H1 (cell line): ENCODE data around the gene GJA5. TPM values are rescaled to one million over a fixed set of nuclear protein-coding genes. Genes with fewer than 3 reads are reported as not detected.

ENCODE experiments used
- CTCF ChIA-PET: fragments of 300-600 bp; sonication (Branson Sonifier 250); formaldehyde crosslinking; loops from one replicate; lab custom pipeline; 2021; ENCODE audit not compliant: partially characterized antibody; lab: Charles Lee
- POLR2A ChIA-PET: fragments of 300-600 bp; sonication (Branson Sonifier 250); formaldehyde crosslinking; loops from one replicate; lab custom pipeline; 2021; ENCODE audit warnings: inconsistent platforms; ENCODE audit not compliant: partially characterized antibody; lab: Charles Lee
- DNase-seq, 2 experiments: peaks; one replicate each; pipeline versions ENCODE4 v3.0.0 to v3.0.0-alpha.2; 2010 to 2022; ENCODE audit warnings: low spot score in 2 of 2, low read depth in 1 of 2, mixed read lengths in 1 of 2
- FAIRE-seq: peaks from 2 replicates; lab custom pipeline; 2011; peaks lifted over from hg19 to GRCh38; lab: Jason Lieb, UNC
- H2AFZ ChIP-seq: 2 replicates; pipeline ENCODE4 v1.8.1; 2012; ENCODE audit warnings: low read length, inconsistent platforms
- H2AK5ac ChIP-seq: 2 replicates; pipeline ENCODE4 v1.6.1; 2013; ENCODE audit warnings: low read depth, low read length
- H2BK120ac ChIP-seq: replicated peaks from 2 replicates; pipeline ENCODE3; 2013; ENCODE audit warnings: low read depth, low read length, inconsistent platforms
- H2BK12ac ChIP-seq: 2 replicates; pipeline ENCODE4 v1.6.1; 2013; ENCODE audit warnings: low read depth, low read length
- H2BK15ac ChIP-seq: 2 replicates; pipeline ENCODE4 v1.6.1; 2013; ENCODE audit warnings: low read length
- H2BK20ac ChIP-seq: 2 replicates; pipeline ENCODE4 v1.6.1; 2013; ENCODE audit warnings: low read length
- H2BK5ac ChIP-seq: 2 replicates; pipeline ENCODE4 v1.6.1; 2013; ENCODE audit warnings: low read depth, low read length
- H3K14ac ChIP-seq: 2 replicates; pipeline ENCODE4 v1.6.1; 2013; ENCODE audit warnings: inconsistent platforms; ENCODE audit not compliant: insufficient read length
- H3K18ac ChIP-seq: 2 replicates; pipeline ENCODE4 v1.6.1; 2013; ENCODE audit warnings: low read length; ENCODE audit errors: extremely low read depth
- H3K23ac ChIP-seq: 2 replicates; pipeline ENCODE4 v1.6.1; 2013; ENCODE audit warnings: inconsistent platforms; ENCODE audit not compliant: insufficient read length
- H3K23me2 ChIP-seq: 2 replicates; pipeline ENCODE4 v1.6.1; 2013; ENCODE audit warnings: low read depth, low read length
- H3K27ac ChIP-seq: 2 replicates; pipeline ENCODE4 v1.6.1; 2011; ENCODE audit warnings: low read depth, low read length, inconsistent platforms
- H3K27me3 ChIP-seq, 4 experiments: replicated peaks in 1 of 4; 1 replicate in 1 of 4; 2 replicates in 3 of 4; pipeline versions ENCODE4 v1.6.1 to v1.8.1; 2011 to 2013; ENCODE audit warnings: low read length in 3 of 4, mild to moderate bottlenecking in 3 of 4, inconsistent platforms in 2 of 4, mixed read lengths in 2 of 4, moderate library complexity in 1 of 4; ENCODE audit not compliant: control insufficient read depth in 3 of 4, insufficient read depth in 3 of 4; ENCODE audit errors: extremely low read depth in 1 of 4
- H3K36me3 ChIP-seq, 4 experiments: 2 replicates each; pipeline versions ENCODE4 v1.6.1 to v1.8.1; 2011 to 2013; ENCODE audit warnings: mild to moderate bottlenecking in 4 of 4, low read length in 3 of 4, moderate library complexity in 2 of 4, control low read depth in 1 of 4, inconsistent platforms in 1 of 4; ENCODE audit not compliant: insufficient read depth in 4 of 4, control insufficient read depth in 2 of 4
- H3K4ac ChIP-seq: replicated peaks from 2 replicates; pipeline ENCODE3; 2013; ENCODE audit warnings: low read length, low read depth, mixed read lengths, inconsistent platforms; ENCODE audit not compliant: insufficient read length
- H3K4me1 ChIP-seq, 4 experiments: replicated peaks in 1 of 4; 1 replicate in 1 of 4; 2 replicates in 3 of 4; pipeline versions ENCODE4 v1.6.1 to v1.8.1; 2011 to 2013; ENCODE audit warnings: low read length in 3 of 4, inconsistent platforms in 2 of 4, mixed read lengths in 1 of 4; ENCODE audit not compliant: insufficient read depth in 4 of 4, control insufficient read depth in 3 of 4
- H3K4me2 ChIP-seq, 2 experiments: 2 replicates each; pipeline versions ENCODE4 v1.6.1 to v1.8.1; 2011 to 2013; ENCODE audit warnings: low read depth in 2 of 2, low read length in 2 of 2, control low read depth in 1 of 2, inconsistent platforms in 1 of 2, mild to moderate bottlenecking in 1 of 2; ENCODE audit not compliant: insufficient read depth in 1 of 2
- H3K4me3 ChIP-seq, 4 experiments: fragments of 200-600, 300-600 bp in 1 of 4; sonication (generic), shearing (Covaris generic), sonication (Bioruptor Twin) in 1 of 4; 2 replicates each; pipeline versions ENCODE4 v1.5.1 to v1.8.1; 2011 to 2016; ENCODE audit warnings: low read length in 4 of 4, low read depth in 3 of 4, control low read depth in 2 of 4, inconsistent platforms in 2 of 4, mild to moderate bottlenecking in 2 of 4, mixed read lengths in 1 of 4, moderate library complexity in 1 of 4; ENCODE audit not compliant: insufficient read depth in 2 of 4; ENCODE audit errors: extremely low read depth in 1 of 4
- H3K56ac ChIP-seq: replicated peaks from 2 replicates; pipeline ENCODE3; 2013; ENCODE audit warnings: low read depth, mild to moderate bottlenecking, mixed read lengths, low read length, inconsistent platforms; ENCODE audit not compliant: insufficient read length
- H3K79me1 ChIP-seq: 2 replicates; pipeline ENCODE4 v1.6.1; 2013; ENCODE audit warnings: low read depth, low read length, control low read depth
- H3K79me2 ChIP-seq, 2 experiments: 2 replicates each; pipeline versions ENCODE4 v1.6.1 to v1.8.1; 2012 to 2013; ENCODE audit warnings: low read length in 2 of 2, mild to moderate bottlenecking in 2 of 2, inconsistent platforms in 1 of 2; ENCODE audit not compliant: insufficient read depth in 2 of 2, control insufficient read depth in 1 of 2
- H3K9ac ChIP-seq, 4 experiments: replicated peaks in 1 of 4; 1 replicate in 1 of 4; 2 replicates in 3 of 4; pipeline versions ENCODE4 v1.6.1 to v1.8.1; 2011 to 2013; ENCODE audit warnings: low read depth in 3 of 4, low read length in 3 of 4, control low read depth in 2 of 4, mild to moderate bottlenecking in 2 of 4, moderate library complexity in 2 of 4, inconsistent platforms in 1 of 4; ENCODE audit errors: extremely low read depth in 1 of 4
- H3K9me3 ChIP-seq, 2 experiments: 2 replicates each; pipeline versions ENCODE4 v1.6.1 to v1.8.1; 2012 to 2013; ENCODE audit warnings: mild to moderate bottlenecking in 2 of 2, moderate library complexity in 2 of 2, control low read depth in 1 of 2, inconsistent platforms in 1 of 2, low read depth in 1 of 2, low read length in 1 of 2, mixed read lengths in 1 of 2; ENCODE audit not compliant: insufficient read depth in 2 of 2
- H4K20me1 ChIP-seq, 2 experiments: replicated peaks in 1 of 2; 2 replicates each; pipeline versions ENCODE3 to v1.8.1; 2011 to 2013; ENCODE audit warnings: inconsistent platforms in 2 of 2, low read length in 2 of 2, mild to moderate bottlenecking in 1 of 2; ENCODE audit not compliant: insufficient read depth in 2 of 2, control insufficient read depth in 1 of 2
- H4K5ac ChIP-seq: 2 replicates; pipeline ENCODE4 v1.6.1; 2013; ENCODE audit warnings: low read length, low read depth, mixed read lengths, inconsistent platforms; ENCODE audit not compliant: insufficient read length
- H4K8ac ChIP-seq: 2 replicates; pipeline ENCODE4 v1.8.0; 2013; ENCODE audit warnings: mild to moderate bottlenecking, moderate library complexity, low read length, inconsistent platforms; ENCODE audit not compliant: insufficient read depth; ENCODE audit errors: extremely low read depth
- H4K91ac ChIP-seq: replicated peaks from 2 replicates; pipeline ENCODE3; 2013; ENCODE audit warnings: low read length, mixed read lengths, inconsistent platforms; ENCODE audit not compliant: insufficient read length
- CBX8 ChIP-seq: fragments of 300-800, 300-1000 bp; sonication (generic); IDR thresholded peaks from 2 replicates; pipeline ENCODE4 v1.7.1; 2016; ENCODE audit warnings: low read depth, low read length, borderline replicate concordance
- HDAC6 ChIP-seq: IDR thresholded peaks from one replicate; pipeline ENCODE4 v1.7.1; 2012; ENCODE audit warnings: low read depth, mild to moderate bottlenecking, inconsistent platforms, low read length, moderate library complexity
- POLR2A ChIP-seq, 2 experiments: IDR thresholded peaks; 1 replicate in 1 of 2; 2 replicates in 1 of 2; pipeline ENCODE4 v1.6.1; 2011; ENCODE audit warnings: low read depth in 2 of 2, low read length in 2 of 2, mild to moderate bottlenecking in 2 of 2; ENCODE audit errors: control extremely low read depth in 1 of 2
- SIX5 ChIP-seq: IDR thresholded peaks from 2 replicates; pipeline ENCODE4 v1.6.1; 2011; ENCODE audit warnings: mild to moderate bottlenecking, low read depth, low read length
- WGBS, 2 experiments: shearing (Covaris generic) in 1 of 2; methylation state at CpG; one replicate each; pipeline versions ENCODE4 v1.1.6 to v1.1.7; 2013 to 2015; ENCODE audit warnings: low lambda C conversion rate in 2 of 2, mixed read lengths in 2 of 2, inconsistent platforms in 1 of 2, low coverage in 1 of 2, missing lambda C conversion rate in 1 of 2; ENCODE audit not compliant: insufficient replicate concordance in 2 of 2, insufficient coverage in 1 of 2, insufficient read length in 1 of 2; ENCODE audit errors: extremely low coverage in 1 of 2, missing lambda C conversion rate in 1 of 2; 5-methylcytosine and 5-hydroxymethylcytosine counted together
- polyA plus RNA-seq, 7 experiments: library from polyadenylated mRNA; depleted of rRNA in 3 of 7; stranded (reverse) in 5 of 7; unstranded in 2 of 7; fragments of >200 nt in 5 of 7; fragments of 200-250 nt in 2 of 7; gene quantifications; 1 replicate in 5 of 7; 2 replicates in 1 of 7; 4 replicates in 1 of 7; pipeline versions ENCODE4 v1.2.1 to v1.2.3, GENCODE V29; 2011 to 2013; ENCODE audit warnings: missing spikeins in 2 of 7, mixed read lengths in 2 of 7
- total RNA-seq: library from RNA; stranded (reverse); fragmentation: NEBNext Ultra II Directional; extraction: Animal tissue kit (Norgen Biotek cat#: 25700); gene quantifications from 2 replicates; pipeline ENCODE4 v1.2.1, GENCODE V29; 2021

The GJA5 gene
- total and polyA plus RNA-seq, 2 of the 8 experiments (the other 6 are each of a cell fraction or from before 2014, with no cell fraction given): 1.2 to 2.7 TPM

- H2AK5ac ChIP-seq: no peak overlapping the region
- 93% methylated on average over 4 of the region's 4 CpGs; no CpG with 5 or more reads in 1 of the 2 experiments for WGBS, 2 experiments
- peaks cover 0 to 4% (median 2%) of the 10 kb centered on the region in 4 experiments; a peak in 6 of 7 replicates for H3K4me1 ChIP-seq
- CTCF ChIA-PET: interaction anchor here (8.5 kb wide), 1 partner anchor 170 kb away, joined by 206 read pairs; no protein-coding TSS in a partner anchor
- no peak overlapping the region for H3K4ac ChIP-seq
- H3K18ac ChIP-seq: no peak overlapping the region
- peaks cover 8 to 11% of the 10 kb centered on the region in 2 experiments; a peak in 2 of 4 replicates for H3K9me3 ChIP-seq
- no peak overlapping the region for H3K4me3 ChIP-seq
- no peak overlapping the region for H3K4me2 ChIP-seq
- no peak overlapping the region for H2BK15ac ChIP-seq
- H3K79me2 ChIP-seq: no peaks in the 10 kb centered on the region
- no peak overlapping the region for H3K14ac ChIP-seq
- H3K23me2 ChIP-seq: no peaks in the 10 kb centered on the region
- no peak overlapping the region for H2BK5ac ChIP-seq
- H3K56ac ChIP-seq: no peak overlapping the region
- no peaks in the 10 kb centered on the region for H4K20me1 ChIP-seq
- H3K79me1 ChIP-seq: no peaks in the 10 kb centered on the region
- no peak overlapping the region for H3K9ac ChIP-seq
- no peaks in the 10 kb centered on the region for H3K36me3 ChIP-seq
- no peak overlapping the region for H4K8ac ChIP-seq
- no peak overlapping the region for H3K27ac ChIP-seq
- FAIRE-seq (no peak), DNase-seq (no peak)
- no peak overlapping the region for H2BK12ac ChIP-seq
- no peak overlapping the region for H2BK20ac ChIP-seq
- no peaks in the 10 kb centered on the region; a peak in 1 of 7 replicates for H3K27me3 ChIP-seq
- no peak overlapping the region for H2BK120ac ChIP-seq
- no peak overlapping the region for H4K91ac ChIP-seq
- TF ChIP-seq CBX8: no peak
- no peak for TF ChIP-seq SIX5
- TF ChIP-seq HDAC6: no peak
- no peak for TF ChIP-seq POLR2A (IDR thresholded peaks at IDR 0.05; ENCODE audit: control extremely low read depth in 1 of 2, low read depth in 2 of 2, low read length in 2 of 2)
- H4K5ac ChIP-seq: no peak overlapping the region
- no peak overlapping the region for H3K23ac ChIP-seq
- POLR2A ChIA-PET: no interaction called here
- no peak overlapping the region for H2AFZ ChIP-seq
Measured at GRCh38 chr1:147720557-147720956, 39.8 kb downstream of the GJA5 start.
